GM18909 (cell line): ENCODE measurements around the gene SLC12A1.

Experiments
- ATAC-seq: cut with Tn5 transposase; IDR thresholded peaks from one replicate; pipeline ENCODE4 v1.9.1; 2021; ENCODE audit warnings: mild to moderate bottlenecking; ENCODE audit not compliant: unreplicated experiment, poor library complexity

Gene SLC12A1

GRCh38 chr15:48205981-48206380, at the start of gene SLC12A1:
SLC12A1 (plus strand) TSS chr15:48206302; CDS start chr15:48207720, 1,418 bp downstream.
- ATAC-seq, result no peak

DNA sequence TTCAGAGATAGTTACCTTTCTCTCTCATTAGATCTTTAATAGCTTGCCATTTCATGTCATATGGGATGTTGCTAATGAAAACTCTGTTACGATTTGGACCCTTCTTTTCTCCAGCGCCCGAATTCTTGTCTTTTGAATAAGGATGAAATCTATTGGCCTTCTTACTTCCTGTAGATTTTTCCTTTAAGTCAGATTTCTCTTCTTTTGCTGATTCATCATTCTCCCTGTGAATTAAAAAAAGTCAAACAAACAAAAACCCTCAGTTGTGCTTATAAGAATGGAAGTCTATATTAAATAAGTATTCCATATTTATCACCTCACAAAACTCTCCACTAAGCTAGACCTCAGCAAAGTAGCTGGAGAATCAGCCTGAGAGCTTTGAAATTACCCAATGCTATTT, 37.5 kb upstream of the SLC12A1 start:
- ATAC-seq, result no peak

DNA sequence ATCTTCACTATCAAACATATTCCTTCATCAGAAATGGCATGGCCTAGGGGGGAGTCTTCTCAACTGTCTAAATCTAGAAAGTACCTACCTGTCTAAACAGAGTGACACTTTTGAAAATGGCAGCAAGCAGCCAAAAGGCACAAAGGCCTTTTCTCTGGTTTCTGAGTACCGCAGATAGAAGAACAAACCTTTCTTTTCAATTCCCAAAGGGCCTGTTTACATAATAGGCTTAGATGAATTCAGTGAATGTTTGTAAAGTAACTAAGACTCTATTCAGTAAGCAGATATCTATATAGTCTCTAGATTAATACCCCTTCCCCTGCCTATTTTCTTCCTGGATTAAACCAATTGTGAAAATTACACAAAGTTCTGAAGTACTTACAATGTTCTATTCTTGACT, 35.1 kb upstream of the SLC12A1 start:
- no peak for ATAC-seq

DNA sequence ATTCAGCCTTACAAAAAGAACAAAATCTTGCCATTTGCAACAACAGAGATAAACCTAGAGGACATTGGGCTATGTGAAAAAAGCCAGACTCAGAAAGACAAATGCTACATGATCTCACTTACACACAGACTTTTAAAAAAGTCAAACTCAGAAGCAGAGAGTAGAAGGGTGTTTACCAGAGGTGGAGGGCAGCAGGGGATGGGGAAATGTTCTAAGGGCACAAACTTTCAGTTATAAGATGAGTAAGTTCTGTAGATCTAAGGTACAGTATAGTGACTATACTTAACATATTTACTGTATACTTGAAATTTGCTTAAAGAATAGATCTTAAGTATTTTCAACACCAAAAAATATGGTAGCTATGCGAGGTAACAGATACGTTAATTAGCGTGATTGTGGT, 31.0 kb upstream of the SLC12A1 start:
- ATAC-seq, result peak; percentile 29

GRCh38 chr15:48176112-48176511, 30.0 kb upstream of the SLC12A1 start:
- no peak for ATAC-seq

GRCh38 chr15:48176957-48177356, 29.1 kb upstream of the SLC12A1 start:
- ATAC-seq, result peak; percentile 45

- ATAC-seq, result peak; percentile 69
Observed at GRCh38 chr15:48177383-48177765, 28.7 kb upstream of the SLC12A1 start.

DNA sequence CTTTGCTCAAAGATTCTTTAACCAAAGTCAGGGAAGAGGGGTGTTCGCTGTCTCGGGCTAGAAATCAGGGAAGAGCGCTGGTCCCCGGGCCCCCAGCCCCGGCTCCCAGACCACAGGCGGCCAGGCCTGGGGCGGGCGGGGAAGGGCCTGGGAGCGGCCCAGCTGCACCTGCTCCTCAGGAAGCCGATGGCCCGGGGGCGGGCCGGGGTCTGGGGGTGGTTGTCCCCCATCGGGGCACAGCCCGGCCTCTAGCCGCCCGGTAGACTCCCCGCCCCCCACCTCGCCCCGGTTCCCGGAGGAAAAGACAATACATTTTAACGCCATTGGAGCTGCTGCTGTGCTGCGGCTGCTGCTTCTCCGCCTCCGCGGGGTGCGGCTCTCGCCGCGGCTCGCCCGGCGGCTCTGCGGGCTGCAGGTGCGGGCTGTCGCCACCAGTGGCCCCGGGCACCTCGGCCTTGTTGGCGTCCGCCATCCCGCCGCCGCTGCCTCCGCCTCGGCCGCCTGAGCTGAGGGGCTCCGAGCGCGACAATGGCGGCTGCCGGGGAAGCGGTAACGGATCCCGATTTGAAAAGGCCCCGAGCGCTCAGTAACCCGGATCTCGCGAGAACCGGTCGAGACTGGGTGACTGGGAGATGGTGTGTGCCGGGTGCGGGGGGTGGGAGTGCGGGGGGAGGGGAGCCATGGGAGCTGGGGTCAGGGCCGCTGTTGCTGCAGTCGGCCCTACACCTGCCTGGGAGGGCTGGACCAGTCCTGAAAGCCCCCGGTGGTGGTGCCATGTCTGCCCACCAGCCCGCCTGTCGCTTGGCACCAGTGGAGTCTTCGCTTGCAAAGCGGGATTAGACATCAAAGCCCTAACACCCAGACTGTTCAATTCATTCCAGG, 28.1 kb upstream of the SLC12A1 start, which contains the start of gene MYEF2:
Gene MYEF2, minus strand, starts transcription at position 530 of the 882 bp plus-strand sequence. Its CDS starts 58 bp downstream, at position 472.
- ATAC-seq, result peak; percentile 81

DNA sequence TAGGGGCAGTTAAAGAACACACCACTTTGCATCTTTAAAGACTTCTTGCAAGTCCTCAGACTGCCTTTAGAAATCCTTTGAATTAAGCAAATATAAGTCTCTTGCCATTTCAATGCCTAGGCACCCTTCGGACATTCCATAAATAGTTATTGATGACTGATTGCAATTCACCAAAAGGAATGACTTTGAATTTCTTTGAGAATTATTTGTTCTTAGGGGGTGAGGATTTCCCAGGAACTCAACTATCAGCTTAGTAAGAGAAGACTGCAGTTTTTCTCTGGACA, 27.5 kb upstream of the SLC12A1 start:
- ATAC-seq, result no peak

GRCh38 chr15:48182749-48183148, 23.4 kb upstream of the SLC12A1 start:
- ATAC-seq, result no peak

DNA sequence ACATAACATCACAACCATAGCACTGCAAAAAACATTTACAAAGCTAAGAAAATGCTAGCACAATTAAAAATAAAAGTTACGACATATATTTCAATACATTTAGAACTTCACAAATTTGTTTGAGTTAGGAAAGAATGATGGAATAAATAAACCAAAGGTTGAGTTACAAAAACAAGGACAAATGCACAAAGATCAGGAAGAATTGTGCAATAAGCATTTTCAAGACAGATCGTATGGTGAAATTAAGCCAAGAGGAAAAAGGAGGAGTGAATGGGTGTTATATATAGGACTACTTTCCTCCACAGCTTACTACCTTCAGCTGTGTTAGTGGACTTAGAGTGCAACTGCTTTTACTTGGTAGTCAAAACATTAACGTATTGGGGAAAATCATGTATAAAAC, 20.6 kb upstream of the SLC12A1 start:
- no peak for ATAC-seq

GRCh38 chr15:48186271-48186670, 19.8 kb upstream of the SLC12A1 start:
- ATAC-seq, result no peak

DNA sequence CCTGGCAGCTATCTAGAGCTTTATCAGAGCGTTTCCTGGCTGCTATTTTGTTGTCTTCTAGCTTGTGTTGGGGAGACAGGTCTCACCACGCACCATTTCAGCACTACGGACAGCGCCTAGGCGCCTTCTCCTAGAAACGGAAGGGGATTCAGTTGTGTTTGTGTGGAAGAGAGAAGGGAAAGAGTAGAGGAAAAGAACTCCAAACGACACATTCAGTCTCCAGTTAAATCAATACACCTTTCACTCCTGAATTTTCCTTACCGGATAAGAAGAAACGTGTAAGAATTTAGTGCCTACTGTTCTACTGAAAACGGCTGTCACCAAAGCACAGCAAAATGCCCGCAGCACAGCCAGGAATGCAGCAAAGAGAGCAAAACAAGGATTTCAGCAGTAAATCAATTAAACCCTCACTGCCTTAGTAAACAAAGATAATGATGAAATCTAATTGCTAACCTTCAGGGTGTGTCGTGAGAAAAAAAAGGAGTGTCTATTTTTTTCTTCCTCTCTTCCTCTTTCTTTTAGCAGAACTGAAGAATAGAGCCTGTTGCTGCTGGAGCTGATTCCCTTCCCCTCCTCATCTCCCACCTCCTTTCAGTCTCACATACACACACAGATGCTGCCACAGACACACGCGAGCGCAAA, 15.0 kb upstream of the SLC12A1 start:
- ATAC-seq, result no peak

DNA sequence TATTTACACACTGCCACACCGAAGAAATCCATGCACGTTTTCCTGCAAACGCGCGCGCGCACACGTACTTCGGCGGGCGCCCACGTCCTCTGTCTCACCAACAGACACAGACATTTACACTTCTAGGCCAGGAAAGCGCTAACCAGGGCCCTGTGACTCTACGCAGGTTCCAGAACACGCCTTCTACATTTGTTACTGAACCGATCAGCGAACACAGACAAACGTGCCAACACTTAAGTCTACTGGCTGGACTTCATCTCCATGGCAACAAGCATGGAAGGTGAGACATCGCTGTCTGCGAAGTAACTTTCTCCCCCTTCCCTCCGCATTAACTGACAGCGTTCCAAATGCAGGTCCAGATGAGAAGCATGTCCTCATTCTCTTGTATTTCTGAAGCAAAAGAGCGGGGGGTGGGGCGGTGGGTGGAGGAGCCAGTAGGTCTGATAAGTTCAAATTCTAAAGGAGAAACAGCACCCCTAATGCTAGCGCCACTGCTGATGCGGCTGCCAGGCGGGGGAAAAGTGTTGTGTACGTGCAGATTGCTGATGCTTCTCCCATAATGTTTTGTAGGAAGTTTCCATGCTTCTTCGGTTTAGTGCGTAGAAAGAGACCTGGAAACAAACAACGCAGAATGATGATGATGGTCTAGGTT, 14.4 kb upstream of the SLC12A1 start, which contains the start of gene CTXN2:
Gene CTXN2, plus strand, starts transcription at position 92 of the 652 bp plus-strand sequence. CDS start 9,636 bp downstream, outside the sequence.
- ATAC-seq, result no peak

DNA sequence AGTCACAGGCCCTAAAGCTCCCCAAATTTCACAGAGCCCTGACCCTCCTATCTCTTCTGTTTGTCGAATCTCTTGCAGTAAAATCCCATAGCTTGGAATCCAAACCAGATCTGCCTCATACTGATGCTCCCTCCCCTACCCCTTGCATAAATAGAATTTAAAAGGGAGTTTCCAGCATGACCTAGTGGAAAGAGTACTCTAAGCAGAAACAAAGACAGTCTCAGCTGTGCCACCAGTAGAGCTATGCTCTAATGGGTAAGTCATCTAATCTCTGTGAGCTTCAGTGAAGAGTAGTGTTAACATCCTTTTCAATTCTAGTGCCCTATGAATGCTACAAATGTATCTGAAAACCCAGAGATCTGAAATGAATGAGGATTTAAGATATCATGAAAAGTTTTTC, 4.0 kb upstream of the SLC12A1 start:
- no peak for ATAC-seq

GRCh38 chr15:48221261-48221660, 15.2 kb downstream of the SLC12A1 start:
- ATAC-seq, result no peak

- no peak for ATAC-seq
Observed at GRCh38 chr15:48221885-48222284, 15.8 kb downstream of the SLC12A1 start.

DNA sequence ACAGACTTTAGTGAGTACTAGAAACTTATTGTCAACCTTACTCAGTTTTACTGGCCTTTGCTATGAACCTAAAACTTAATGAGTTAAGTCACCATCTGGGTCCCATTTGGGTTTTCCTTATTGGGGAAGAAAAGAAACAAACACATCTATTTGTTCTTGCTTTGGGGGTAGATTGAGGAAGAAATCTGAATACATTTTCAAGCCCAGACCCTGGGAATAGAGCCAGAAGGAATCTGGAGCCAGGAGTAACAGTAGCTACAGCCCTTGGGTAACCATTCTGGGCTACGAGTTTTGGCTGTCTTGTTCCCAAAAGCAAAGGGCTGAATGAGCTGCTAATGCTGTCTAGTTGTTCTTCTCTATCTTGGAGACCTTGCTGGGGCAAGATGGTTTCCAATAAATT, 16.5 kb downstream of the SLC12A1 start:
- no peak for ATAC-seq

- no peak for ATAC-seq
Observed at GRCh38 chr15:48225771-48226170, 19.7 kb downstream of the SLC12A1 start.

- no peak for ATAC-seq
Observed at GRCh38 chr15:48230498-48230897, 24.4 kb downstream of the SLC12A1 start.

- ATAC-seq, result no peak
Observed at GRCh38 chr15:48233246-48233645, 27.1 kb downstream of the SLC12A1 start.
